22Rv1 (cell line): ENCODE measurements around the gene PHYKPL.
A peak's percentile ranks its signal among the peaks of the same experiment; 100 is the strongest.

Experiments used
- H3K27ac ChIP-seq: fragments of 450-650 bp; 2 replicates; pipeline ENCODE4 v1.5.1; 2017
- ZFX ChIP-seq: fragments of 450-650 bp; IDR thresholded peaks from 2 replicates; pipeline ENCODE4 v1.6.1; 2017; ENCODE audit warnings: antibody characterized with exemption, borderline replicate concordance
- TF ChIP-seq, protein P1 (sequence below): fragments of 450-650 bp; IDR thresholded peaks from 2 replicates; pipeline ENCODE4 v1.5.1; 2017; ENCODE audit warnings: mild to moderate bottlenecking

PHYKPL gene

DNA sequence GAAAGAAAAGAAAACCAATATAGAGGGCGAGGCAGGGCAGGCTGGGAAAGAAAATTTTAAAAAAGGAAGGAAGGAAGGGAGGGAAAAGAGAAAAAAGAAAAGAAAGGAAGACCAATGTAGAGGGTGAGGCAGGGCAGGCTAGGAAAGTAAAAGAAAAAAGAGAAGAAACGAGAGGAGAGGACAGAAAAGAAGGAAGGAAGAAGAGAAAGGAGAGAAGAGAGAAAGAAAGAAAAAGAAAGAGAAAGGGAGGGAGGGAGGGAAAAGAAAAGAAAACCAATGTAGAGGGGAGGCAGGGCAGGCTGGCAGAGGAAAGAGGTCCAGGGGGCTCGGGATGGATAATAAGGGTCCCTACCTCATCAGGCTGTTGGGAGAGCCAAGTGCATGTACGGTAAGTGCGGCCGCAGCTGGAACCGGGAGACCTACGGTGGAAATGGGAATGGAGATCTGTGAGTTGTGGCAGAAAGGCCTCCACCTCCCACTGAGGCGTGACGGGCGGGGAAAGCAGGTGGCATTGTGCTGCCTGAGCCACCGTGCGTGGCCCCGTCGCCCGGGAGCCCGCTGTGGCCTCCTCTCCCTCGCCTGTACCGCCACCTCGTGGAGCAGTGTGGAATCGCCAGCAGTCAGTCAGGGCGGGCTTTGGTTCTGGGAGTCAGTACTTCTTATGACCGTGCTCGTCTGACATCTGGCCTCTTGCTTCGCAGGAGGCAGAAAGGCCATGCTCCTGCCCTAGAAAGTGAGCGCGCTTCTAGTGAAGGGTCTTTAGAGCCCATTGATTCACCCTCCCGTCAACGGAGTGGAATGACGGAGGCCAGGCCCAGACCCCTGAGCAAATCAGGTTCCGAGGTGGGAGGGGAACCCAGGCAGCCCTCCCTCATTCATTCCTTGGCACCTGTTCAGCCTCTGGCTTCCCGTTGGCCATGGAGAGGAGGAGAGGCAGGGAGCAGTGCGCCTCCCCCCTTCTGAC lies 68.5 kb downstream of the PHYKPL start:
- H3K27ac ChIP-seq = no peak overlapping the region
- TF ChIP-seq, protein P1, sequence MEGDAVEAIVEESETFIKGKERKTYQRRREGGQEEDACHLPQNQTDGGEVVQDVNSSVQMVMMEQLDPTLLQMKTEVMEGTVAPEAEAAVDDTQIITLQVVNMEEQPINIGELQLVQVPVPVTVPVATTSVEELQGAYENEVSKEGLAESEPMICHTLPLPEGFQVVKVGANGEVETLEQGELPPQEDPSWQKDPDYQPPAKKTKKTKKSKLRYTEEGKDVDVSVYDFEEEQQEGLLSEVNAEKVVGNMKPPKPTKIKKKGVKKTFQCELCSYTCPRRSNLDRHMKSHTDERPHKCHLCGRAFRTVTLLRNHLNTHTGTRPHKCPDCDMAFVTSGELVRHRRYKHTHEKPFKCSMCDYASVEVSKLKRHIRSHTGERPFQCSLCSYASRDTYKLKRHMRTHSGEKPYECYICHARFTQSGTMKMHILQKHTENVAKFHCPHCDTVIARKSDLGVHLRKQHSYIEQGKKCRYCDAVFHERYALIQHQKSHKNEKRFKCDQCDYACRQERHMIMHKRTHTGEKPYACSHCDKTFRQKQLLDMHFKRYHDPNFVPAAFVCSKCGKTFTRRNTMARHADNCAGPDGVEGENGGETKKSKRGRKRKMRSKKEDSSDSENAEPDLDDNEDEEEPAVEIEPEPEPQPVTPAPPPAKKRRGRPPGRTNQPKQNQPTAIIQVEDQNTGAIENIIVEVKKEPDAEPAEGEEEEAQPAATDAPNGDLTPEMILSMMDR = peak; percentile 95
- no peak for TF ChIP-seq ZFX

DNA sequence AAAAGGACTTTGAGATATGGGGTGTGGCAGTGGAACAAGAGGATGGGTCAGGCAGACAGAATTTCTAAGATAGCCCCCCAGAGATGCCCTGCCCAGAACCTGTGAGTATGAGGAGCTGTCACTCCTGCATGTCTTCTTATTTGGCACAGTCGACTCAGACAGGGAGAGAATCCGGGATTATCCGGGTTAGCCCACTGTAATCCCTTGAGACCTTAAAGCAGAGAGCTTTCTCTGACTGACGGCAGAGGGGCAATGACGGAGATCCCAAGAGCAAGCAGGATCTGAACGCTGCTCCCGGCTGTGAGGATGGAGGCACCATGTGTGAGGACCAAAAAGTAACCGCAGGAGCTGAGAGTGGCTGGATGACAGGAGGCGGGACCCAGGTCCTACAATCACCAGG lies 70.1 kb downstream of the PHYKPL start:
- no peak overlapping the region for H3K27ac ChIP-seq
- TF ChIP-seq ZFX = no peak
- TF ChIP-seq, protein P1 = no peak

DNA sequence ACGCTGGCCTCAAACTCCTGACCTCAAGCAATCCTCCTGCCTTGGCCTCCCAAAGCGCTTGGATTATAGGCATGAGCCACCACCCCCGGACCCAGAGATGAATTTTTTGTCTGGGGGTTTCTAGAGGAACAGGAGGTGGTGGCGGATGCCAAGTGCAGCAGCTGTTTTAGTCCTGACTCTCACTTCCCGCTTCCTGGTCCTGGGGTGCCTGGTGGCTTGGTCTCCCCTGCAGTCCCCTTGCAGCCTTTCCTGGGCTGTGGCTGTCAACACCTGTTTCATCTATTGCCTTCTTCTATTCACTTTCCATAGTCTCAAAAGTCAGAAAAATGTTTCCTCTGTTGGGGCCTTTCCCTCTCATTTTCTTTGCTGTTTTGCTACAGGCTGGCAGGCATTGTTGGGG lies 72.4 kb downstream of the PHYKPL start:
- no peak for TF ChIP-seq ZFX
- TF ChIP-seq, protein P1 = no peak

More for the DNA sequence above, 72.4 kb downstream of the PHYKPL start:
- H3K27ac ChIP-seq = no peak overlapping the region
